GM12872 (cell line): ENCODE results near the gene PARVG.

ENCODE experiments used
- TF ChIP-seq, protein P1 (sequence below): IDR thresholded peaks from 3 replicates; pipeline ENCODE4 v1.5.1; 2011; ENCODE audit warnings: low read depth, mild to moderate bottlenecking, low read length, moderate library complexity; ENCODE audit not compliant: insufficient read depth

PARVG gene

GRCh38 chr22:44197271-44197670, 16.5 kb downstream of the PARVG start:
- TF ChIP-seq, protein P1, sequence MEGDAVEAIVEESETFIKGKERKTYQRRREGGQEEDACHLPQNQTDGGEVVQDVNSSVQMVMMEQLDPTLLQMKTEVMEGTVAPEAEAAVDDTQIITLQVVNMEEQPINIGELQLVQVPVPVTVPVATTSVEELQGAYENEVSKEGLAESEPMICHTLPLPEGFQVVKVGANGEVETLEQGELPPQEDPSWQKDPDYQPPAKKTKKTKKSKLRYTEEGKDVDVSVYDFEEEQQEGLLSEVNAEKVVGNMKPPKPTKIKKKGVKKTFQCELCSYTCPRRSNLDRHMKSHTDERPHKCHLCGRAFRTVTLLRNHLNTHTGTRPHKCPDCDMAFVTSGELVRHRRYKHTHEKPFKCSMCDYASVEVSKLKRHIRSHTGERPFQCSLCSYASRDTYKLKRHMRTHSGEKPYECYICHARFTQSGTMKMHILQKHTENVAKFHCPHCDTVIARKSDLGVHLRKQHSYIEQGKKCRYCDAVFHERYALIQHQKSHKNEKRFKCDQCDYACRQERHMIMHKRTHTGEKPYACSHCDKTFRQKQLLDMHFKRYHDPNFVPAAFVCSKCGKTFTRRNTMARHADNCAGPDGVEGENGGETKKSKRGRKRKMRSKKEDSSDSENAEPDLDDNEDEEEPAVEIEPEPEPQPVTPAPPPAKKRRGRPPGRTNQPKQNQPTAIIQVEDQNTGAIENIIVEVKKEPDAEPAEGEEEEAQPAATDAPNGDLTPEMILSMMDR, result no peak

- TF ChIP-seq, protein P1, result no peak
Measured at GRCh38 chr22:44199164-44199563, 18.4 kb downstream of the PARVG start.

DNA sequence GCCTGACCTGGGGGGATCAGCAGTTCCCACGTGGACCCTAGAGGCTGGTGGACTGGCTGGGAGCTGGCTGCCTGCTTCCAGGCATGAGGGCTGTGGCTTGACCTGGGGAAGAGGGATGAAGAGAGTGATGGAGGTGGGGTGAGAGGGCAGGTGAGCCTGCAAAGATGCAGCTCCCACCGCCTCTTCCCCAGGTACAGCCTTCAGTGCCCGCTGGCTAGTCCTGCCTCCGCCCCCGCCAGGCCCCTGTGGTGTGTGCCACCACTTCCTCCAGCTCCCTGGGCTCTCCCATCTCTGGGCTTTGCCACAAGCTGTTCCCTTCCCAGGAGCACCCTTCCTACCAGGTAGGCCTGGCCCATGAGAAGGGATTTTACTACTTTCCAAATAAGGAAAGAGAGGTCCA, 19.1 kb downstream of the PARVG start:
- TF ChIP-seq, protein P1, result no peak

DNA sequence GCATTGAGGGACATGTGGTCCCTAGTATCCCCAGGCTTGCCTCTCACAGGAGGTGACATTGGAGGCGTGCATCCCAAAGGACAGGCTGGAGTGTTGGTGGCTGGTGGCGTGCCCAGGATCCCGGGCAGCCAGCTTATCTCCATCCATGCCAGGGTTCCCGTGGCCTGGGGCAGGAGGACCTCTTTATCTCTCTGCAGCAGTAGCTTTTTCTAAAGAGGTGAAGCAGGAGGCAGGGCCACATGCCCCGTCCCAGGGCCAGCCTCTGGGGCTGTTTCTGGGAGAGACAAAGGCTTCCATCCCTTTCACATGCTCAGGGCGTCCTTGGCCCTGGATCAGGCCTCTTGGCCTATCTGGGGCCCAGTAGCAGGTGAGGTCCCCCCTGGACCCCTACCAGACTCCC, 19.7 kb downstream of the PARVG start:
- TF ChIP-seq, protein P1, result no peak

DNA sequence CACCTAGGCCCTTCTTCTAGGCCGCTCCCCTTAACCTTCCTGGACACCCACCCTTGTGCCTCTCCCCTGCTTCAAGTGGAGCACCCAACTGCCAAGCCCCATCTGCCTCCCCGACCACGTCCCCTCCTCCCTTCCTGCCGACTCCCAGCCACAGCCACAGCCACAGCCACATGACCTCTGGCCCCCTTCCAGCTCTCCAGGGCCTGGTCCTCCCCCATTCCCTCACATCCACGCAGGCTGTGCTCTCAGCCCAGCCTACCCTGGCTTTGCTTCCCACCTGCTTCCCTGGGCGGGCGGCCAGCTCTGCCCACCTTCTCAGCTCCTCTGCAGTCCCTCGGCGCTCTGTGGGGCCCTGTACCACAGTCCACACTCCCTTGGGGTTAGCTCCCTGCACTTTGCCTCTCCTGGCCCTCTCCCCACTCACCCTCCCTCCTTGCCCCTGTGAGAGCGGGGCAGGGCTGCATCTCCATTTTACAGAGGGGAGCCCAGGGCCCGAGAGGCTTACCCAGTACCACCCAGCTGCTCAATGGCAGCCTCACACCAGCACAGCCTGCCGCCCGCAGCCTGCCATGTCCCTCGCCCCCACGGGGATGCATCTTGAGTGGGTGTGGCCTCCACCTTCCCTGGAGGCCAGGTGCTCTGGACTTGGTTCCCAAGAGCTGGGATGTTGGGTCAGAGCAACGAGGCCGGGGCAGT, 20.3 kb downstream of the PARVG start:
- TF ChIP-seq, protein P1, result no peak

DNA sequence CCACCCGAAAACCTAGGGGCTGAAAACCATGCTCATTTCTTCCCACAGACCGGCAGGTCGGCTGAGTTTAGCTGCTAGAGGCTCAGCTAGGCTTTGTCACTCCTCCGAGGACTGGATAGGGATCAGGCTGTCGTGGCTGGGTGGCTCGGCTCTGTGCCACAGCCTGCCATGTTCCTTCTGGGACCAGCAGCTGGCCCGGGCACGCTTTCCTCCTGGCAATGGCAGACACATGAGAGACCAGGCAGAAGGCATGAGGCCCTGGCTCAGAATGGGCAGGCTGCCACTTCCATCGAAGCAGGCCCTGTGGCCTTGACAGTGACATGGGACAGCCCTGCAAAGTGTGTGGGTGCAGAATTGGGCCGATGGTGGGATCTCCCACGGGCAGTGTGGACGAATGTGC, 20.9 kb downstream of the PARVG start:
- TF ChIP-seq, protein P1, result no peak

GRCh38 chr22:44202261-44202789, 21.6 kb downstream of the PARVG start:
- TF ChIP-seq, protein P1, result no peak
